ENCODE results near the gene MAN2A1.
"Not testable (repeated sequence)": the region's sequence is repeated elsewhere in the genome, so short reads cannot be mapped to it uniquely, and the experiment has no call there.

The MAN2A1 gene

DNA sequence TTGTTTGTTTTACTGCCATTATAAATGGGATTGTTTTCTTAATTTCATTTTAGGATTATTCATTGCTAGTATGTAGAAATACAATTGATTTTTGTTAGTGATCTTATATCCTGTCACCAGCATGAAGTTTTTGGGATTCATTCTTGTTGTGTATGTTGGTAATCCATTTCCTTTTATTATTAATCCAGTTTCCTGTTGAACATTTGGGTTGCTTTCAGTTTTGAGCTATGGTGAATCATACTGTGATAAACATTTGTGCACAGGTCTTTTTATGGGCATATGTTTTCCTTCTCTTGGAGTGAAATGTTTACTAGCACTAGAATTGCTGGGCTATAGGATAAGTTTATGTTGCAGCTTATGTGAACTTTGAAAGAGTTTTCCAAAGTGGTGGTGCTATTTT, 69.6 kb downstream of the MAN2A1 start:
- peak; percentile 18 for FAIRE-seq

DNA sequence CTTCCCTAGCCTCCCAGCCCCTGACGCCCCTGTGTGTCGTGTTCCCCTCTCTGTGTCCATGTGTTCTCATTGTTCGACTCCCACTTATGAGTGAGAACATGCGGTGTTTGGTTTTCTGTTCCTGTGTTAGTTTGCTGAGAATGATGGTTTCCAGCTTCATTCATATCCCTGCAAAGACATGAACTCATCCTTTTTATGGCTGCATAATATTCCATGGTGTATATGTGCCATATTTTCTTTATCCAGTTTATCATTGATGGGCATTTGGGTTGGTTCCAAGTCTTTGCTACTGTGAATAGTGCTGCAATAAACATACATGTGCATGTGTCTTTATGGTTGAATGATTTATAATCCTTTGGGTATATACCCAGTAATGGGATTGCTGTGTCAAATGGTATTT, 70.4 kb downstream of the MAN2A1 start:
- FAIRE-seq = not testable (repeated sequence)

DNA sequence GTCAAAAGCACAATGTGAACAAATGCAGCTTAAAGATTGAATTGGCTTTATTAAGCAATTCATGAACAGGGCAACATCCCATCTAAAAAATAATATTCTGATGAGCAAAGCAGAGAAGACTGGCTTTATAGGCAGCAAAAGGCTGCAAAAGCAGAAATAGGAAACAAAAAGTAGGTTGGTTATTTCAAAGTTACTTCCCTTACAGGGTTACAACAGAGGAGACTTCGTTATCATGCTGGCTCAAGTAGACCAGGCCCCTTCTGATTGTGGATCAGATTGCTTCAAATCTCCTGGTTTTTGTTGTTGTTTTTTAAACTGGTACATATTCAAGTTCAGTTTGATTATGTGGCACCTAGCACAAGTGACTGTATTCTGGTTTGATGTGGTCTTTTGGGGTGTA, 73.1 kb downstream of the MAN2A1 start:
- FAIRE-seq = no peak

DNA sequence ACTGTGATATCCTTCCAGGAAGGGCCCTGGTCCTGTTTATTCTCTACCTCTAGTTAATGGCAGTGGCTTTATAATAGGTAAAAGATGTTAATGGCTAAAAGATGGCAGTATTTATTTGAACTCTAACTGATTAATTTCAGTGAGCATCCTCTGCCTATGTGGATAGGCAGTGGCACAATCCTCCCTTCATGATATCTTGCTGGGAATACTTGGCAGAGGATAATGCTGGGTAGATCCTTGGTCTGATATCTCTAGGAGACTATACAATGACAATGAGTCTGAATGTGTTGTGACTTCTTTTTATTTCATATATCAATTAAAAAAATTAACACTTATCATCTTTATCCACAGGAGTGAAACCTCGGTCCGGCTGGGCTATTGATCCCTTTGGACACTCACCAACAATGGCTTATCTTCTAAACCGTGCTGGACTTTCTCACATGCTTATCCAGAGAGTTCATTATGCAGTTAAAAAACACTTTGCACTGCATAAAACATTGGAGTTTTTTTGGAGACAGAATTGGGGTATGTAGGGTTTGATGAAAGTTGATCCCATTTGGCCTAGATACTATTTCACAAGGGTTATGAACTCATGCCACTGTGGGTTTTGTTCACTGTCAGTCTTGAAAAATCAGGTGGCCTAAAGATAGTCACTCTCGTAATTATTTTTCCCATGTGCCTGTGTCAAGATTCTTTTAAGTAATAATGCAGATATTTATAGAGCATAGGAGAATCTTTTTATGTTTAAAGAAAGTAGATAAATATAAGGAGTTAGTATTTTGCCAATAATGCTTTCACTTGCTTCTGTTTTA, 77.7 kb downstream of the MAN2A1 start:
- no peak for FAIRE-seq

DNA sequence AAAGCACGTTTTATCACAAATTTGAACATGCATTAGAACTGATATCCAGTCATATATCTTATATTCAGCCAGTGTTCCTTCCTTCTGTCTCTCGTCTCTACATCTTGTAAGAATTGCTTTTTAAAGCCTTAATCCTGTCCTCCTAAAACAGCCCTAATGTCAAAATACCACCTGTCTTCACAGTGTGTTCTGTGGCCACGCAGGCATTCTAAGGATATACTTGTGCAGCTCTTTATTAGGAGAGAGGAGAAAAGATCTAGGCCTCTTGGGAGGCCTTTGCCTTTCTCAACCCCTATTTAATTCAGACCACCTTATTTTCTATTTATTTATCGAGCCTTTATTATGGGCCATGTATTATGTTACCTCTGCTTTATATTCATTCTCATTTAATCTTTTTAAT, 78.3 kb downstream of the MAN2A1 start:
- FAIRE-seq = no peak

DNA sequence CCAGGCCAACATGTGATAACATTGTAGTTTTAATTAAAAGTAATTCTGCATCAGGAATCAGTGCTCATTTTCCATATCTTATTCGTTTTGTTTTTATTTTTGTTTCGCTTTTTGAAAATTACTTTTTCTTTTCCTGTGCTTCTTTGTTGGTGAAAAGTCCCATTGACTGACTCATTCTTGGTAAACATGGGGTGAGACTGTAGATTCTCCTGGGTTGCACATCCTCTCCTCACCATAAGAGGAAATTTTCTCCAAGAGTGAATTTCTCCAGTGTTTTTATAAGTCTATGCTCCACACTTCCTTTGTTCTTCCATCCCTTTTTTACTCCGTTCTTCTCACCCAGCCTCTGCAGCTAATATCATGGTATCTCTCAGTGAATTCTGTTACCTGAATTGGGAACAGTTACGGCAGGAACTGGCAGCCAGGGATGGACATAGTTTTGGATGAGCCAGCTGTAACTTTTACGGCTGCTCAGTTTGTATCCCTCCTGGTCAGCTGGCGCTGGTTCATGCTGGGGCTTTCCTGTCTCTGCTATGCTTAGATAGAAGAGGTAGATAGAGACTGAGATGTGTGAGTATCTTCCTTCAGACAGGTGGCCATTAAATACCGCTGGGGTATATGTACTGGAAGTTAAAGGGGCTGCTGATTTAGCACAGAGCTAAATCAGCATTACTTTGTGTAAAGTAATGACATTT, 80.0 kb downstream of the MAN2A1 start:
- no peak for FAIRE-seq

DNA sequence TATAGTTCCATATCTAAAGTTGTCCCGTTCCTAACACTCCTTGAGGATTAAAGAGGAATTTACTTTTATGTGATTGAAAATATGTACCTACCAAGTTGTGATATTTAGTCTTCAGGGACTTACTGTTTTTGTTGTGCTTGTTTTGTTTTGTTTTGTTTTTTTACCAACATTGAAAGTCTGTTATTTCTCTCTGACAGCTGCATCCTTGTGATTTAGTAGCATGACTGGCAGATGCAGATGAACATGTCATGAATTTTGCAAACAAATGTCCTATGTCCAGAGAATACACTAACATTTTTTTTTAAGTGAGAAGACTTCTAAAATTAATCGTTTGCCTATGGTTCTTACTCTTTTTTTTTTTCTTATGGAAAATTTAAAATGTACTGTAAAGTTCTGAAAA, 85.4 kb downstream of the MAN2A1 start:
- no peak for FAIRE-seq

DNA sequence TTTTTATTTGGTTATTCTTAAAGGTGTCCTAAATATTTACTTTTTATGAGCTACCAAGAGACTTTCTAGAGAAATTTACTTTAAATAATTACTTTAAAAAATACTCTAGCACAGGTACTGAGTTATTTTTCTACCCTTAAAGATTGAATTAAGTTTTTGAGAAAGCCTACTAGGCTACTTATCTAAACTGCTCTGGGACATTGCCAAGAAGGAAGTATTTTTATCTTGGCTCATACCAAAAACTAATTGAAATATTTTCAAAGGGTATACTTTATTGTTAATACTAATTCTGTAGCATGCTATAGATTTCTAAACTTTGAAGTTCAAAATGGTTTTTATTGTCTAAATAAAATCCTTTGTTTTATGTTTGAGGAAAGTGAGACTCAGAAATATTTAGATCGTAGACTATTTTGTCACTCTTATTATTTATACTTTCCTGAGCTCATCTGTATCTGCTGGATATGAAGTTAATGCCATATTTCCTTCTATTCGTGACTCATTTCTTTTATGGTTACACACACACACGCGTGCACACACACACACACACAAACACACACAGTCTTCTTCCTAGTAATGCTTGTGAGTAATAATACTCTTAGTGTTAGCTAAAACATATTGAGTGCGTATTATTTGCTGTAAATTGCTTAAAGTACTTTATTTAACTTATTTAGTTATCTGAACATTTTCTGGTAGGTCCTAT, 89.5 kb downstream of the MAN2A1 start:
- FAIRE-seq = no peak

DNA sequence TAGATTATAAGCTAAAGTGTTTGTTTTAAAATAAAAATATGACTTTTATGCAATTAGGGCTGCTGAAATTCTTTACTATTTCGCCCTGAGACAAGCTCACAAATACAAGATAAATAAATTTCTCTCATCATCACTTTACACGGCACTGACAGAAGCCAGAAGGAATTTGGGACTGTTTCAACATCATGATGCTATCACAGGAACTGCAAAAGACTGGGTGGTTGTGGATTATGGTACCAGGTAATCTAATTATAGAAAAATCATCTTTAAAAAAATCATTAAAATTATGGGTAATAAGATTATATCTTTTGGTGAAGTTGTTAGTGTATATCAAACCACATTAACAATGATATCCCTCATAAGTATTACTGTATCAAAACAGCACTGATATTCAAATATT, 95.0 kb downstream of the MAN2A1 start:
- FAIRE-seq = no peak

DNA sequence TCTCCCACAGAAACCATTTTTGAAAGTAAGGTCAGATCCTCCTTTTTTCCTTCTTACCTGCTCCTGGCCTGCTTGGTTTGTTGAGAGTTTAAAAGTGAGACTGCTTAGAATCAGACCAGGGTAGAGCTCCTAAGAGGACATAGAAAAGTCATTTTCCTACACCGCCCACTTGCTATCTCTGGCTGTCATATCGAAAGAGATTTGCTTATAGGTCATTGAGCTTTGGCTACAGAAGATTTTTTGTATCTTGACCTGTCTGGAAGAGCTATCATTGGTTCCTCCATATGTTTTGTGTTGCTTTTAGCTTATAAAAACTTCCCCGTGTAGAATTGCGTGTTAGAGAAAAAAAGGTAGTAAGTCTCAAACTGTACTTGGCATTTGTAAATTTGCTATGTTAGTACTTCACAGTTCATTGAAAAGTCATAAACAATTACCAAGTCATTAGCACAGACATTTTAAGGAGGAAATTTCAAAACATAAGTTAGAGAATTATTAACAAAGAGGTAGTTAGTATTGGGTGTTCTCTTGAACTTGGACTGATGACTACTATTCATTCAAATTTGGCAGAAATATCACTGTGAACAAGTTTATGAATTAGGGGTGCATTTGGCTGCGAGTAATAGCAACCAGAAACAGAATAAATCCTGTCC, 96.6 kb downstream of the MAN2A1 start:
- no peak for FAIRE-seq

DNA sequence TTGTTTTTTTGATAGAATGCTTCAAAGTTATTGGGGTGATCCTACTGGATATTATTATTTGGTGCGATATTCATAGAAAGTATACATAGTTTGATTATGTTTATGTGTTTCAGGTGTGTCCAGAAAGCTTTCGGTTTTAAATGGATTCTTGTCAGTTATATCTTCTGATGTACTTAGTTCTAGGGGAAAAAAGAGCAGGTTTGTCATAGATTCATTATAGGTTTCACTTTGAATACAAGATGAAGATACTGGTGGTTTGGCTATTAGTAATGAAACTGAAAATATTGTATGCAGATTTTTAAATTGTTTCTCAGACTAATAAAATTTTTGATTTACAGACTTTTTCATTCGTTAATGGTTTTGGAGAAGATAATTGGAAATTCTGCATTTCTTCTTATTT, 98.9 kb downstream of the MAN2A1 start:
- no peak for FAIRE-seq

DNA sequence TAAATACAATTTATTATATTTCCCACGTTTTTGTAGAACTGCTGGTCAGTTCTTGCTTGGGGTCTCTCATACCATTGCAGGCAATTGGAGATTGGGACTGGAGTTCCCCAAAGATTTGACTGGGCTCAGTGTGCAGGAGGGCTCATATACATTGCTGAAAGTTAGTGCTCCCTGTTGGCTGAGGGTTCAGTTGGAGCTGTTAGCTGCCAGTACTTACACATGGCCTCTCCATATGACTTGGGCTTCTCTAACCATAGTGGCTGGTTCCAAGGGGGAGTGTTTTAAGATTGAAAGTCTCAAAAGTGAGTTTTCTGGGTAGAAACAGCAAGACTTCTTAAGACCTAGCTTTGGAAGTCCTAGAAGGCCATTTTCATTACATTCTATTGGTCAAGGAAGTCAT, 102.9 kb downstream of the MAN2A1 start:
- FAIRE-seq = no peak

DNA sequence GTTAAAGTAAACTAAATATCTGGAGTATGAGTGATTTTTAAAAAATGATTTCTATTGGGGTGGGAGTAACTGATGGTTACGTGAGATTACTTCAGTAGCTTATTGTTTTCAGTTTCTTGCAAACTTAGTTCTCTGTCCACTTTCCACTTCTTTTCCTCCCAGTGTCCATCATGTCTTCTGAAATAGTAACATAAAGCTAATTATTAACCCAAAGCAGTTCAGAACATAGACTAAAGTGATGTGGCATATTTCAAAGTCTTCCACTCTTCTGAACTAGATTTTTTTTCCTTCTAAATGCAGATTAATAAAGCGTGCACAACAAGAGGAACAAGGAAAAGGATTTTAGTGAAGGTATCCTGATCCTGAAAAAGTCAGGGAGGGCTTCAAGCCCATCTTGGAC, 114.1 kb downstream of the MAN2A1 start:
- FAIRE-seq = no peak

DNA sequence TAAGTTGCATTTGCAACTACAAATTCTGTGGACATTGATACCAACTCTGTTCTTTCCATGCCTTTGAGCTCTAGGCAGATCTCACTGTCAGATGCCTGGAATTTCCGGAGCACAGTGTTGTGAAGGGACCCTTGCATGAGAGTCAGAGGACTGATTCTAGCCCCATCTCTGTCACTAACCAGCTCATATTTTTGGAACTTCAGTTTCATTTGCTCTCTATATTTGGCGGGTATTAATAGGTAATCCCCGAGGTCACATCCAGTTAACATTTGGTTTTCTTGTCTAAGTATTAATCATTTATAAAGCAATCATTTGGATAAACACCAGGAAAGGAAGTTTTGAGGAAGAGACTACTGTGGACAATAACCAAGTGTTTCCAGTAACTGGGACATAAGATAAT, 115.7 kb downstream of the MAN2A1 start:
- FAIRE-seq = no peak

DNA sequence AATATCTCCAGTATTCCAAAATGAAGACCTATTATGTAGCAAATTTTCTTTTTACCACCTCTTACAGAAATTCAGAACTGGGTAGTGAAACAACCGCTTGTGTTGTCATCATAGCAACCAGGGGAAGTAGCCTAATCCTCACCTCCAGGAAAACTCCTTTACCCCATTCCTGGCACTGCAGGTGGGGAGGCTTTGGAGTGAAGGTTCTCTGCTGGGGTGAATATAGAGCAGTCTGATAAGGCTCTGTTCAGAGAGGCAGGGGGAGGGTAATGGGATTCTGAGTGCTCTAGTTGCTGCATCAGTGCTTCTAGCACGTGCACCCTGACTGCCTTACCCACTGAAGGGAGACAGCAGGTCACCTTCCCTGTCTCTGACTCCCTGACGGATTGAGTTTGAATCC, 116.2 kb downstream of the MAN2A1 start:
- FAIRE-seq = no peak

DNA sequence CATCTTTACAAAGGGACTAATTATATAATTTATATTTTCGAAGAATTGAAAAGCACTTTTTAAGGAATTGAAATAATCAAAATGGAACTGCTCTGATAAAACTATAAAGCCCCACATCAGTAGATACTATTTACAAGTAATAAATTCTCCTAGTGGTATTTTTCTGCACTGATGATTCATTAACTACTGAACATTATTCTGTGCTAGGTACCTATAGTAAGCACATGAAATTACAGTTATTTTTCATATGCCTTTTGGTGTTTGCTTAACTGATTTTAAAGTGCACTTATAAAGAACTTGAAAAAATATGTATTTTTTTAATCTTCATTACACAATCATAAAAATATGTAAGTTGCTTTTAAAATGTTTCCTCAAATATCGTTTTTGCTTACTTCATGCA, 123.0 kb downstream of the MAN2A1 start:
- FAIRE-seq = no peak

DNA sequence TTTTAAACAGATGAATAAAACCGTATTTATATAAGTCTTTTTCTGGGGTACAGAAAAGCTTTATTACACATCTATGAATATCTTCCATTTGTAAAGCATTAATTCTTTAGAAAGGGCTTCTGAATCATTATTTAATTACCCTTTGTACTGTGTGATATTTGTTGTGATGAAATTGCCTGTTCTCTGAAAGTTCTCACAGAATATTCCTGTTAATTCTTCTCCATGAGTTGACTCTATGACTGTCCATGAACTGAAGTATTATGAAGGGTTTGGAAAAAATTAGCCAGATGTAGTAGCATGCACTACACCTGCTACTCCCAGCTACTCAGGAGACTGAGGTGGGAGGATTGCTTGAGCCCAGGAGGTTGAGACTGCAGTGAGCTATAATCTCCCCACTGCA, 127.0 kb downstream of the MAN2A1 start:
- FAIRE-seq = no peak

DNA sequence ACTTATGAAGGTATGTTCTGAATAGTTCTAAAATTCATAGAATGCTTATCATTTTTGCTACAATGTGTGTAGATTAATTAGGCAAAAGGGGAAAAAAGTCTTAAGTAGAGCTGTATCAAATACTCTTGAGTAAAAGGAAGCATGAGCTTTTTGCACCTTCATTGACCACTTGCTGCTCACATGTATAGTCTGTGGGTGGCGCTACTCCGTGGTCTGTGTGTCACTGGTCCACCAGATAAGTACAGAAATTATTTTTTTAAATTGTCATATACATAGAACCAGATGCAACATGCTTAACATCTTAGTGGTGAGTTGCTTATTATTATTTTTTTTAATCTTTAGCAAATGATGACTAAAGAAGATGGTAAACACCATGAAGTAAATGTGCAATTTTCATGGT, 130.2 kb downstream of the MAN2A1 start:
- FAIRE-seq = no peak

DNA sequence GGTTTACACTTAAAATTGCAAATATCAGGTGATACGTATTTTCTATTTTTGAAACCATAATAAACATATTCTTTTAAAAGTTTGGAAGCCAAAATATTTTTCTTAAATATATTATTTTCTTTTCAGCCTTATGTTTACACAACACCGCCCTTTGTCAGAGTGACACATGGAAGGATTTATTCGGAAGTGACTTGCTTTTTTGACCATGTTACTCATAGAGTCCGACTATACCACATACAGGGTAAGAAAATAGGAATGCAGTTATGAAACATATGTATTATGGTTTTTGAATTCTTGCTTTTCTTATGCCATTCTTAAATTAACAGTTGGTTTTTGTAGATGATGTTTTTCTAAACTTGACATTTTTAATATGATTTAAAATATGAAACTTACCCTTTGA, 133.9 kb downstream of the MAN2A1 start:
- no peak for FAIRE-seq

DNA sequence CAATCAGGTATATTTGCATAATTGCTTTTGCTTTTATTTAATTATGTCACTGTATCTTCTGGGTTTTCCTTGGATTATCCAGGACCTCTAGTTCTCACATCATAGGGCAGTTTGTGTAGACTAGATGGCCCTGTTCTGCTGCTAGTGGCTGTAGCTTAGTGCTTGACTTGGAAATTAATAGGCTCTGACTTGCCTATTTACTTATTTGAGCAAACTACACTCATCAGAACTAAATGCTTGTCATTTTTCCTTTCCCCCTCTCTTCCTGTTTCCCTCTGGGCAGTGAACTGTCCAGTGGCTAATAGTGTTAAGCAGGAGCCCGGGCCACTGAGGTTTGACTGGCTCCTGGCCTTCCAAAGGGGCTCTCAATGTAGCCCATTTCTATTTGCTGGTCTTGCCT, 135.7 kb downstream of the MAN2A1 start:
- FAIRE-seq = no peak

DNA sequence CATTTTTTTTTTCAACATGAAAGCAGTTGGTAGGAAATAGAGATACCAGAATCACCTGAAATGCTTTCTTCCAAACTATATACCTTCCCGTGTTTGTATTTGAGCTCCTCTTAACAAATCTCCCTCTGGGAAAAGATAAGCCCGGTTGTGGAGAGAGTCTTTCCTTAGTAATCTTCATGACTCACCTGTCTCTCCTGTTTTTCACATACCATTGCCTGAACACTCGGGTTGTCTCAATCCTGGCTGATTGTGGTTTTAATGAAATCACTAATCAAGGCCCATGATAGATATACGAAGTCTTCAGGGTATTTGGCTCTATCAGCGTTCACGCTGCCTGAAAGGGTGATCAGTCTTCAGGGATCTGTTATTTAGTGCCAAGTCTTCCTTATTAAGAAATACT, 136.7 kb downstream of the MAN2A1 start:
- no peak for FAIRE-seq

DNA sequence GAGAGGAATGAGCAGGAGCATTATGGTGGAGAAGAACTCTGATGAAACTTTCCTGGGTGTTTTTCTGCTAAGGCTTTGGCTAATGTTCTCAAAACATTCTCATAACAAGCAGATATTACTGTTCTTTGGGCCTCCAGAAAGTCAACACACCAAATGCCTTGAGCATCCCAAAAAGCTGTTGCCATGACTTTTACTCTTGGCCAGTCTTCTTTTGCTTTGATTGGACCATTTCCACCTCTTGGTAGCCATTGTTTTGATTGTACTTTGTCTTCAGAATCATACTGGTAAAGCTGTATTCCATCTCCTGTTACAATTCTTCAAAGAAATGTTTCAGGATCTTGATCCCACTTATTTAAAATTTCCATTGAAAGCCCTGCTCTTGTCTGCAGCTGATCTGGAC, 139.6 kb downstream of the MAN2A1 start:
- FAIRE-seq = no peak

DNA sequence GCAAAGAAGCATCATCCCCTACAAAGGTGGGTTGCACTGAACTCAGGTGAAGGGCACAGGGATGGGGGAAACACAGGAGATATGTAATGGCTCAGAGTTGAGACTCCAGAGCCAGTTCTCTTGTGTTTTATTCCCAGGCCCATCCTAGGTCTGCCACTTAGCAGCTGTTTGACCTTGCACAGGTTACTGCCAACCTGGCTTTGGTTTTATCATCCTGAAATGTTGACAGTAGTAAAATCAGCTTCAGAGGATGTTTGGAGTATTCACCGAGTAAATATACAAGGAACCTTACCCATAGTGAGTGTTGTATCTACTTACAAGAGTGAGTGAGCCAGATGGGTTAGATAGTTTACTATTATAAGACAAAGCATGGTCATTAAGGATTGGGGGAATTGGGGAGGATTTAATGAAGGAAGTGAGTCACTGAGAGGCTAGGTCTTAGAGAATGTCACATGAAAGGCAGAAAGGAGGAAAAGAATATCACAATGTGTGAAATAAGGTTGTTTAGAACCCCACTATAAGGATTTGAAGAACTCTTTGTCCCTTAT, 141.3 kb downstream of the MAN2A1 start:
- no peak for FAIRE-seq

Data from colon (tissue), 2 donors.